Gastroesophageal sphincter (tissue), 3 donors: ENCODE data around the gene ARHGAP26.

Source experiments
- POLR2A ChIP-seq, 2 donors: fragments of 450-650 bp; IDR thresholded peaks; one replicate each; pipeline ENCODE4 v1.6.1; 2017; ENCODE audit warnings: antibody characterized with exemption in 2 of 2, mild to moderate bottlenecking in 2 of 2, moderate library complexity in 1 of 2
- TF ChIP-seq, protein P1 (sequence below), 4 experiments: fragments of 200-600 bp in 2 of 4; fragments of 450-650 bp in 2 of 4; sonication (generic) in 1 of 4; IDR thresholded peaks; one replicate each; pipeline ENCODE4 v1.5.1; 2017 to 2019; ENCODE audit warnings: antibody characterized with exemption in 4 of 4, mild to moderate bottlenecking in 2 of 4, moderate library complexity in 2 of 4

DNA sequence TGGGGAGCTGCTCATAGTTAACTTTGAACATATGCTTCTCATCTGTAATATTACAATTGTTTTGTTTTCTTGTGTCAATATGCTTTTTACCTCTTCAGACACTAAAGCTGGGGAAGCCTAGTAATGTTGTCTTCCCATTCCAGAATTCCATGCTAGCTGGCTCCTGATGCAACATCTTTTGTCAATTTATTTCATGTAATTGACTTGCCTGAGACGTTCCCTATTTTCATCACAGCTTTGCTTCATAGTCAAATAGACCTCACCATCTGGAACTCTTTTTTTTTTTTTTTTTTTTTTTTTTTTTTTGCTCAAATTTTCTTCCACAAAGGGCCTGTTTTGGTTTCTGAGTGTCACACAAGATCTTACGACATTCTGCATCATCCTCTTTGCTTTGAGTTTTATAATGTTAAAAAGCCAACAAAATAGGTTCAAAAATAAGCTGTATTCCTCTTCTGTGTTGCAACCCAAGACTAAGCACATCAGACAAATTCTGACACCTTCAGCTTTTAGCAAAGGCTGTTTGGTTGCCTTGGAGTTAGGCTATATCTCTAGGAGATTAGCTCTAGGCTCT, 398.1 kb downstream of the ARHGAP26 start:
- TF ChIP-seq, protein P1, sequence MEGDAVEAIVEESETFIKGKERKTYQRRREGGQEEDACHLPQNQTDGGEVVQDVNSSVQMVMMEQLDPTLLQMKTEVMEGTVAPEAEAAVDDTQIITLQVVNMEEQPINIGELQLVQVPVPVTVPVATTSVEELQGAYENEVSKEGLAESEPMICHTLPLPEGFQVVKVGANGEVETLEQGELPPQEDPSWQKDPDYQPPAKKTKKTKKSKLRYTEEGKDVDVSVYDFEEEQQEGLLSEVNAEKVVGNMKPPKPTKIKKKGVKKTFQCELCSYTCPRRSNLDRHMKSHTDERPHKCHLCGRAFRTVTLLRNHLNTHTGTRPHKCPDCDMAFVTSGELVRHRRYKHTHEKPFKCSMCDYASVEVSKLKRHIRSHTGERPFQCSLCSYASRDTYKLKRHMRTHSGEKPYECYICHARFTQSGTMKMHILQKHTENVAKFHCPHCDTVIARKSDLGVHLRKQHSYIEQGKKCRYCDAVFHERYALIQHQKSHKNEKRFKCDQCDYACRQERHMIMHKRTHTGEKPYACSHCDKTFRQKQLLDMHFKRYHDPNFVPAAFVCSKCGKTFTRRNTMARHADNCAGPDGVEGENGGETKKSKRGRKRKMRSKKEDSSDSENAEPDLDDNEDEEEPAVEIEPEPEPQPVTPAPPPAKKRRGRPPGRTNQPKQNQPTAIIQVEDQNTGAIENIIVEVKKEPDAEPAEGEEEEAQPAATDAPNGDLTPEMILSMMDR (IDR thresholded peaks at IDR 0.05): no peak
- no peak for TF ChIP-seq POLR2A (IDR thresholded peaks at IDR 0.05)
